Liver (tissue), 9 donors: ENCODE results near the gene ZNF808. TPM values are rescaled to one million over a fixed set of nuclear protein-coding genes. Genes with fewer than 3 reads are reported as not detected.
"Not testable (repeated sequence)": the region's sequence is repeated elsewhere in the genome, so short reads cannot be mapped to it uniquely, and the experiment has no call there.

Source experiments
- DNase-seq: peaks from one replicate; pipeline ENCODE4 v3.0.0-alpha.2; 2017; ENCODE audit warnings: low spot score
- H3K27ac ChIP-seq, 2 donors: one replicate each; pipeline ENCODE4 v1.7.0; 2013; ENCODE audit warnings: inconsistent platforms in 2 of 2, low read length in 2 of 2, control low read depth in 1 of 2, low read depth in 1 of 2, mild to moderate bottlenecking in 1 of 2
- H3K27me3 ChIP-seq, 4 donors: one replicate each; pipeline versions ENCODE4 v1.6.1 to v1.7.0; 2013; ENCODE audit warnings: low read length in 3 of 4, inconsistent platforms in 1 of 4, mild to moderate bottlenecking in 1 of 4, moderate library complexity in 1 of 4; ENCODE audit not compliant: control insufficient read depth in 4 of 4, insufficient read depth in 4 of 4
- H3K36me3 ChIP-seq, 4 donors: one replicate each; pipeline versions ENCODE4 v1.6.1 to v1.7.0; 2013; ENCODE audit warnings: low read length in 3 of 4, mild to moderate bottlenecking in 3 of 4, low read depth in 1 of 4, moderate library complexity in 1 of 4; ENCODE audit not compliant: control insufficient read depth in 4 of 4, insufficient read depth in 3 of 4
- H3K4me1 ChIP-seq, 4 donors: one replicate each; pipeline versions ENCODE4 v1.6.1 to v1.7.0; 2013; ENCODE audit warnings: low read length in 3 of 4, mild to moderate bottlenecking in 3 of 4, moderate library complexity in 1 of 4; ENCODE audit not compliant: control insufficient read depth in 4 of 4, insufficient read depth in 4 of 4
- H3K4me3 ChIP-seq, 3 donors: one replicate each; pipeline versions ENCODE4 v1.6.1 to v1.7.0; 2013; ENCODE audit warnings: low read length in 3 of 3, control low read depth in 1 of 3, low read depth in 1 of 3, mild to moderate bottlenecking in 1 of 3
- H3K9ac ChIP-seq, 2 donors: one replicate each; pipeline ENCODE4 v1.7.0; 2013; ENCODE audit warnings: low read length in 2 of 2, mild to moderate bottlenecking in 2 of 2, moderate library complexity in 2 of 2, control low read depth in 1 of 2, low read depth in 1 of 2
- H3K9me3 ChIP-seq, 4 donors: one replicate each; pipeline versions ENCODE4 v1.6.1 to v1.7.0; 2013; ENCODE audit warnings: low read length in 3 of 4; ENCODE audit not compliant: control insufficient read depth in 4 of 4
- ATF3 ChIP-seq: IDR thresholded peaks from 2 replicates; pipeline ENCODE4 v1.6.1; 2016; ENCODE audit warnings: antibody characterized with exemption
- CTCF ChIP-seq: fragments of 150-350 bp; IDR thresholded peaks from 2 replicates; pipeline ENCODE4 v1.5.1; 2017; ENCODE audit warnings: improper control_type of control experiment, low read depth, low read length; ENCODE audit not compliant: missing input control
- EGR1 ChIP-seq, 2 donors: IDR thresholded peaks; 2 replicates each; pipeline ENCODE4 v1.6.1; 2016 to 2018; ENCODE audit warnings: antibody characterized with exemption in 2 of 2, low read depth in 2 of 2
- FOXA1 ChIP-seq: IDR thresholded peaks from 2 replicates; pipeline ENCODE4 v1.6.1; 2016; ENCODE audit warnings: antibody characterized with exemption
- FOXA2 ChIP-seq: IDR thresholded peaks from 2 replicates; pipeline ENCODE4 v1.6.1; 2016; ENCODE audit warnings: antibody characterized with exemption
- GABPA ChIP-seq, 2 donors: IDR thresholded peaks in 1 of 2; conservative IDR thresholded peaks in 1 of 2; 2 replicates each; pipeline ENCODE4 v1.6.1; 2016; ENCODE audit warnings: antibody characterized with exemption in 2 of 2, mild to moderate bottlenecking in 1 of 2, moderate library complexity in 1 of 2
- HNF4A ChIP-seq, 2 donors: conservative IDR thresholded peaks; 2 replicates each; pipeline ENCODE4 v1.6.1; 2016; ENCODE audit warnings: antibody characterized with exemption in 2 of 2, mild to moderate bottlenecking in 2 of 2
- HNF4G ChIP-seq: IDR thresholded peaks from 2 replicates; pipeline ENCODE4 v1.6.1; 2016; ENCODE audit warnings: antibody characterized with exemption
- JUND ChIP-seq, 2 donors: IDR thresholded peaks; 2 replicates each; pipeline ENCODE4 v1.6.1; 2016; ENCODE audit warnings: antibody characterized with exemption in 2 of 2
- MAX ChIP-seq: IDR thresholded peaks from 2 replicates; pipeline ENCODE4 v1.6.1; 2016; ENCODE audit warnings: antibody characterized with exemption
- NR2F2 ChIP-seq: IDR thresholded peaks from 2 replicates; pipeline ENCODE4 v1.6.1; 2016; ENCODE audit warnings: antibody characterized with exemption
- REST ChIP-seq: IDR thresholded peaks from 2 replicates; pipeline ENCODE4 v1.6.1; 2016; ENCODE audit warnings: antibody characterized with exemption, mild to moderate bottlenecking
- RXRA ChIP-seq, 2 donors: IDR thresholded peaks; 2 replicates each; pipeline ENCODE4 v1.6.1; 2017 to 2018; ENCODE audit warnings: antibody characterized with exemption in 2 of 2, mild to moderate bottlenecking in 1 of 2
- TAF1 ChIP-seq: conservative IDR thresholded peaks from 2 replicates; pipeline ENCODE4 v1.6.1; 2016; ENCODE audit warnings: antibody characterized with exemption, mild to moderate bottlenecking
- YY1 ChIP-seq: IDR thresholded peaks from 2 replicates; pipeline ENCODE4 v1.6.1; 2016; ENCODE audit warnings: antibody characterized with exemption, mild to moderate bottlenecking
- ZBTB33 ChIP-seq: IDR thresholded peaks from 2 replicates; pipeline ENCODE4 v1.6.1; 2016; ENCODE audit warnings: antibody characterized with exemption
- WGBS: extraction: QIAGEN DNeasy Blood & Tissue Kit; methylation state at CpG from one replicate; pipeline ENCODE4 v1.1.7; 2013; 5-methylcytosine and 5-hydroxymethylcytosine counted together
- polyA plus RNA-seq, 2 donors: library from polyadenylated mRNA; stranded (reverse) in 1 of 2; unstranded in 1 of 2; fragments of 200-250 nt in 1 of 2; fragments of >200 nt in 1 of 2; fragmentation: Nextera tagmentation in 1 of 2; extraction: Ambion mirVana in 1 of 2; gene quantifications; one replicate each; pipeline versions ENCODE4 v1.2.1 to v1.2.3, GENCODE V29; 2013 to 2015
- total RNA-seq, 2 donors: library from RNA; depleted of rRNA; stranded (reverse); fragments of >200 nt; gene quantifications; one replicate each; pipeline ENCODE4 v1.2.3, GENCODE V29; 2014
- donor health status: healthy.
- donor health status: healthy.
- donor health status: healthy.
- donor health status: healthy.
- donor health status: healthy.

Gene ZNF808
- total and polyA plus RNA-seq, 4 donors: 0.88 to 9.4 (median 5.2) TPM

- WGBS: 87% methylated on average over 3 of the region's 3 CpGs
- H3K27me3 ChIP-seq: no peaks in the 10 kb centered on the region
- H3K9ac ChIP-seq: no peak overlapping the region
- H3K9me3 ChIP-seq: peaks cover 15 to 29% (median 25%) of the 10 kb centered on the region in 4 donors
- H3K27ac ChIP-seq: no peak overlapping the region
- no peaks in the 10 kb centered on the region for H3K4me1 ChIP-seq
- no peaks in the 10 kb centered on the region for H3K36me3 ChIP-seq
- TF ChIP-seq ATF3 (no peak), RXRA (IDR thresholded peaks at IDR 0.05) (no peak), NR2F2 (no peak), TAF1 (no peak), EGR1 (IDR thresholded peaks at IDR 0.05; ENCODE audit: low read depth in 2 of 2) (no peak), REST (no peak), YY1 (no peak), HNF4A (conservative IDR thresholded peaks at IDR 0.05) (no peak), ZBTB33 (no peak), MAX (no peak), GABPA (IDR thresholded peaks at IDR 0.05 in 1 of 2, conservative IDR thresholded peaks at IDR 0.05 in 1 of 2) (no peak), FOXA2 (no peak), JUND (IDR thresholded peaks at IDR 0.05) (no peak), CTCF (no peak), HNF4G (no peak)
- DNase-seq: no peak
- H3K4me3 ChIP-seq: no peak overlapping the region
Observed at GRCh38 chr19:52494518-52494917, 33.0 kb upstream of the ZNF808 start.

GRCh38 chr19:52498571-52498970 is 28.9 kb upstream of the ZNF808 start:
- 88% methylated on average over 8 of the region's 8 CpGs for whole genome bisulfite sequencing

GRCh38 chr19:52500474-52500873 is 27.0 kb upstream of the ZNF808 start:
- H3K27me3 ChIP-seq, H3K4me1 ChIP-seq, H3K4me3 ChIP-seq, H3K27ac ChIP-seq, H3K9ac ChIP-seq, DNase-seq, H3K36me3 ChIP-seq: not testable (repeated sequence)
- 29% methylated on average over 3 of the region's 3 CpGs for WGBS
- peaks cover 4 to 17% (median 16%) of the 10 kb centered on the region in 4 donors for H3K9me3 ChIP-seq

More at GRCh38 chr19:52498571-52498970, 28.9 kb upstream of the ZNF808 start:
- peak overlapping the region in 1 of 3 donors; percentile 11 for H3K4me3 ChIP-seq
- H3K36me3 ChIP-seq: no peaks in the 10 kb centered on the region
- no peak for DNase-seq
- H3K4me1 ChIP-seq: no peaks in the 10 kb centered on the region
- H3K9me3 ChIP-seq: peaks cover 13 to 17% (median 17%) of the 10 kb centered on the region in 4 donors
- no peaks in the 10 kb centered on the region for H3K27me3 ChIP-seq
- no peak overlapping the region for H3K9ac ChIP-seq
- H3K27ac ChIP-seq: no peak overlapping the region
- no peak for TF ChIP-seq FOXA1

- 84% methylated on average over 12 of the region's 12 CpGs for WGBS
- H3K9me3 ChIP-seq: peaks cover 4 to 17% (median 15%) of the 10 kb centered on the region in 4 donors
Observed at GRCh38 chr19:52500991-52501390, 26.5 kb upstream of the ZNF808 start.

More at GRCh38 chr19:52500991-52501390, 26.5 kb upstream of the ZNF808 start:
- H3K27ac ChIP-seq, DNase-seq, H3K36me3 ChIP-seq, H3K27me3 ChIP-seq, H3K9ac ChIP-seq, H3K4me3 ChIP-seq, H3K4me1 ChIP-seq: not testable (repeated sequence)
